ENCODE measurements around the gene PIK3C2G. TPM values are rescaled to one million over a fixed set of nuclear protein-coding genes. Genes with fewer than 3 reads are reported as not detected.

The PIK3C2G gene
- total RNA-seq, 1 donor from 2014 or later: 1.7 TPM

DNA sequence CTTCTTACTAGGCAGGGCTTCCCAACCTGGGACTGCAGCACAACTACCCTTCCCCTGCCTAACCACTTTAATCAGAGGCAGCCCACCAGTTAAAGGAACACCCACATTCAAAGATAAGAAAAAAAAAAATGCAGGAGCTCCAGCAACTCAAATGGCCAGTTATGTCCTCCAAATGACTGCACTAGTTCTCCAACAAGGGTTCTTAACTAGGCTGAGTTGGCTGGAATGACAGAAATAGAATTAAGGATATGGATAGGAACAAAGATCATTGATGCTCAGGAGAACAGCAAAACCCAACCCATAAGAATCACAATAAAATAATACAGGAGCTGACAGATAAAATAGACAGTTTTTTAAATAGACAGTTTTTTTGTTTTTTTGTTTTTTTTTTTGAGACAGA, 322.3 kb downstream of the PIK3C2G start:
- Histone ChIP-seq H3K4me1 (no peaks in the 10 kb centered on the region), H3K36me3 (no peaks in the 10 kb centered on the region), H3K27ac (no peak overlapping the region), H3K9me3 (no peaks in the 10 kb centered on the region), H3K27me3 (no peaks in the 10 kb centered on the region), H3K4me3 (no peak overlapping the region)
- intact Hi-C loops (cut with DNase I): no loop called here
- TF ChIP-seq POLR2AphosphoS5 (IDR thresholded peaks at IDR 0.05; ENCODE audit: insufficient read depth in 1 of 2, low read depth in 1 of 2) (no peak), CTCF (IDR thresholded peaks at IDR 0.05) (no peak), POLR2A (IDR thresholded peaks at IDR 0.05) (no peak)
- no peak for DNase-seq (ENCODE audit: extremely low spot score in 2 of 2)

GRCh38 chr12:18586581-18586980, 325.3 kb downstream of the PIK3C2G start:
- intact Hi-C loops (cut with DNase I): no loop called here

DNA sequence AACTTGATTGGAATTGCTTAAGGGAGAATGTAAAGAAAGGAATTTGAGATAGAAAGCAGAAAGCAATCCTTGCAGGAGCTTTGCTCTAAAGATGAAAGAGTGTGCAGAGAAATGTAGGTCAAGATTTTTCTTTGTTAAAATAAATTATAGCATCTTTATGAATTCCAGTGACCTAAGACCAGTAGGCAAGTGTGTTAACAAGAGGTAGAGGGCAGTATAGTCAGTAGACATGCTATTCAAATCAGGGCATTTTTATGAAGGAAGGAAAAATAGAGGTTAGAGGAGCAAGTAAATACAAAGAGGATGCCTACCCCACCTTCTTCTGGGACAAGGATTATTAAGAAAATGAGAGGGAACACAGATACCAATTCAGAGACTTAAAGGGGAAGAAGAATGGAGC, 328.0 kb downstream of the PIK3C2G start:
- DNase-seq (ENCODE audit: extremely low spot score in 2 of 2): no peak
- Histone ChIP-seq H3K27me3 (no peaks in the 10 kb centered on the region), H3K27ac (no peak overlapping the region), H3K36me3 (no peaks in the 10 kb centered on the region), H3K4me3 (no peak overlapping the region), H3K4me1 (no peaks in the 10 kb centered on the region), H3K9me3 (no peaks in the 10 kb centered on the region)
- intact Hi-C loops (cut with DNase I): no loop called here
- TF ChIP-seq POLR2A (IDR thresholded peaks at IDR 0.05): no peak
- TF ChIP-seq POLR2AphosphoS5 (IDR thresholded peaks at IDR 0.05; ENCODE audit: insufficient read depth in 1 of 2, low read depth in 1 of 2): no peak

More at GRCh38 chr12:18586581-18586980, 325.3 kb downstream of the PIK3C2G start:
- DNase-seq (ENCODE audit: extremely low spot score in 2 of 2): no peak
- Histone ChIP-seq H3K27me3 (no peaks in the 10 kb centered on the region), H3K4me1 (no peaks in the 10 kb centered on the region), H3K9me3 (no peaks in the 10 kb centered on the region), H3K27ac (no peak overlapping the region), H3K4me3 (no peak overlapping the region), H3K36me3 (no peaks in the 10 kb centered on the region)
- no peak for TF ChIP-seq POLR2AphosphoS5 (IDR thresholded peaks at IDR 0.05; ENCODE audit: insufficient read depth in 1 of 2, low read depth in 1 of 2)
- TF ChIP-seq POLR2A (IDR thresholded peaks at IDR 0.05): no peak
- TF ChIP-seq CTCF (IDR thresholded peaks at IDR 0.05): no peak

DNA sequence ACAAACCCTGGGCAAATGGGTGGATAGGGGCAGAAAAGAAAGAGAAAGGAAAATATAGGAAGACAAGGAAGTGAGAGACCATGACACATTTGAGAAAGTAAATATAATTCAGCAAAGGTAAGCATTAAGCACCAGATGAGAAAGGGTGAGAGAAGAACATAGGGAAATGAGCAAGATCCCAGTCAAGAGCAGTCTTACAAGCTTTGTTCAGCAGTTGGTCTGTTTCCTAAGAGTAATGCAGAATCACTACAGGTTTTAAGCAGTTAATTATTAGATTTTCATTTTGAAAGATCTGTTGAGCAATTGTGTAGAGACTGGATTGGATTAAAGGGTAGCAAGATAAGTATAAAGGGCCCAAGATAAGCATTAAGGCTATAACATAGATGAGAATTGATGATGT, 330.2 kb downstream of the PIK3C2G start:
- Histone ChIP-seq H3K4me3 (no peak overlapping the region), H3K27me3 (no peaks in the 10 kb centered on the region), H3K4me1 (no peaks in the 10 kb centered on the region), H3K36me3 (no peaks in the 10 kb centered on the region), H3K27ac (no peak overlapping the region), H3K9me3 (no peaks in the 10 kb centered on the region)
- TF ChIP-seq POLR2AphosphoS5 (IDR thresholded peaks at IDR 0.05; ENCODE audit: insufficient read depth in 1 of 2, low read depth in 1 of 2) (no peak), CTCF (IDR thresholded peaks at IDR 0.05) (no peak), POLR2A (IDR thresholded peaks at IDR 0.05) (no peak)
- intact Hi-C loops (cut with DNase I): no loop called here
- no peak for DNase-seq (ENCODE audit: extremely low spot score in 2 of 2)

GRCh38 chr12:18595412-18595811, 334.1 kb downstream of the PIK3C2G start:
- TF ChIP-seq POLR2A (IDR thresholded peaks at IDR 0.05) (no peak), POLR2AphosphoS5 (IDR thresholded peaks at IDR 0.05; ENCODE audit: insufficient read depth in 1 of 2, low read depth in 1 of 2) (no peak), CTCF (IDR thresholded peaks at IDR 0.05) (no peak)
- Histone ChIP-seq H3K4me3 (no peak overlapping the region), H3K36me3 (no peaks in the 10 kb centered on the region), H3K27ac (no peak overlapping the region), H3K27me3 (no peaks in the 10 kb centered on the region), H3K9me3 (no peaks in the 10 kb centered on the region), H3K4me1 (no peaks in the 10 kb centered on the region)
- intact Hi-C loops (cut with DNase I): no loop called here
- no peak for DNase-seq (ENCODE audit: extremely low spot score in 2 of 2)

All from vagina (tissue), 2 donors.